MM.1S (cell line): ENCODE measurements around the gene SNX21.

Experiments
- DNase-seq: peaks from one replicate; pipeline ENCODE4 v3.0.0-alpha.2; 2015
- H2AFZ ChIP-seq: fragments of 300-600 bp; sonication (generic); 2 replicates; pipeline ENCODE4 v1.6.0; 2016; ENCODE audit warnings: antibody characterized with exemption, low read length
- H3F3A ChIP-seq: fragments of 300-600 bp; sonication (generic); 2 replicates; pipeline ENCODE4 v1.6.1; 2016; ENCODE audit warnings: mild to moderate bottlenecking, antibody characterized with exemption, low read length, moderate library complexity, mixed read lengths; ENCODE audit not compliant: insufficient read depth
- H3K27ac ChIP-seq: fragments of 300-600 bp; sonication (generic); 2 replicates; pipeline ENCODE4 v1.5.1; 2016; ENCODE audit warnings: mild to moderate bottlenecking, low read length
- H3K27me3 ChIP-seq: fragments of 300-600 bp; sonication (generic); replicated peaks from 2 replicates; pipeline ENCODE4 v1.6.0; 2016; ENCODE audit warnings: low read length; ENCODE audit not compliant: insufficient read depth
- H3K36me3 ChIP-seq: fragments of 300-600 bp; sonication (generic); replicated peaks from 2 replicates; pipeline ENCODE4 v1.6.1; 2016; ENCODE audit warnings: mild to moderate bottlenecking, low read length, mixed read lengths; ENCODE audit not compliant: insufficient read depth
- H3K4me1 ChIP-seq: fragments of 300-600 bp; sonication (generic); 2 replicates; pipeline ENCODE4 v1.6.1; 2016; ENCODE audit warnings: low read length, mixed read lengths
- H3K4me2 ChIP-seq: fragments of 300-600 bp; sonication (generic); 2 replicates; pipeline ENCODE4 v1.6.0; 2016; ENCODE audit warnings: low read depth, low read length
- H3K4me3 ChIP-seq: fragments of 300-600 bp; sonication (generic); 2 replicates; pipeline ENCODE4 v1.5.1; 2016; ENCODE audit warnings: low read length, mixed read lengths
- H3K79me2 ChIP-seq: fragments of 300-600 bp; sonication (generic); 2 replicates; pipeline ENCODE4 v1.6.1; 2016; ENCODE audit warnings: mixed run types, low read length, mixed read lengths
- H3K9ac ChIP-seq: fragments of 300-600 bp; sonication (generic); 2 replicates; pipeline ENCODE4 v1.6.1; 2016; ENCODE audit warnings: low read length, mixed read lengths
- H3K9me2 ChIP-seq: fragments of 300-600 bp; sonication (generic); replicated peaks from 2 replicates; pipeline ENCODE4 v1.6.1; 2016; ENCODE audit warnings: mild to moderate bottlenecking, low read length, mixed read lengths; ENCODE audit not compliant: insufficient read depth
- H3K9me3 ChIP-seq: fragments of 300-600 bp; sonication (generic); replicated peaks from 2 replicates; pipeline ENCODE4 v1.6.1; 2016; ENCODE audit warnings: mild to moderate bottlenecking, low read length, mixed read lengths; ENCODE audit not compliant: insufficient read depth
- H4K20me1 ChIP-seq: fragments of 300-600 bp; sonication (generic); 2 replicates; pipeline ENCODE4 v1.6.1; 2016; ENCODE audit warnings: mild to moderate bottlenecking, low read length, moderate library complexity, mixed read lengths; ENCODE audit not compliant: insufficient read depth
- CTCF ChIP-seq: fragments of 300-600 bp; sonication (generic); IDR thresholded peaks from 2 replicates; pipeline ENCODE4 v1.5.1; 2016; ENCODE audit warnings: antibody characterized with exemption, low read length, mixed read lengths
- EZH2 ChIP-seq: fragments of 300-600 bp; sonication (generic); optimal IDR thresholded peaks from 2 replicates; pipeline ENCODE3; 2017; ENCODE audit warnings: low read depth, mild to moderate bottlenecking, antibody characterized with exemption, low read length, mixed read lengths
- EZH2phosphoT487 ChIP-seq: fragments of 300-600 bp; sonication (generic); IDR thresholded peaks from 2 replicates; pipeline ENCODE4 v1.6.1; 2018; ENCODE audit warnings: antibody characterized with exemption, low read length

The SNX21 gene

GRCh38 chr20:45845452-45845851 lies 11.9 kb downstream of the SNX21 start:
- H3K9ac ChIP-seq, result no peak overlapping the region
- H2AFZ ChIP-seq, result no peak overlapping the region
- no peak overlapping the region for H3K27ac ChIP-seq
- no peaks in the 10 kb centered on the region for H3F3A ChIP-seq
- H3K27me3 ChIP-seq, result no peaks in the 10 kb centered on the region
- H3K4me1 ChIP-seq, result no peaks in the 10 kb centered on the region
- DNase-seq, result no peak
- no peaks in the 10 kb centered on the region for H3K9me3 ChIP-seq
- no peaks in the 10 kb centered on the region for H3K9me2 ChIP-seq
- no peaks in the 10 kb centered on the region for H3K79me2 ChIP-seq
- H3K4me3 ChIP-seq, result no peak overlapping the region
- H3K36me3 ChIP-seq, result no peaks in the 10 kb centered on the region
- no peak for TF ChIP-seq EZH2phosphoT487
- no peak for TF ChIP-seq CTCF
- no peak for TF ChIP-seq EZH2
- H3K4me2 ChIP-seq, result no peak overlapping the region
- H4K20me1 ChIP-seq, result no peaks in the 10 kb centered on the region

GRCh38 chr20:45848421-45848820 lies 14.8 kb downstream of the SNX21 start:
- H3K4me3 ChIP-seq, result no peak overlapping the region
- H4K20me1 ChIP-seq, result no peaks in the 10 kb centered on the region
- H2AFZ ChIP-seq, result no peak overlapping the region
- no peaks in the 10 kb centered on the region for H3K9me2 ChIP-seq
- H3K9ac ChIP-seq, result no peak overlapping the region
- no peaks in the 10 kb centered on the region for H3F3A ChIP-seq
- H3K4me2 ChIP-seq, result no peak overlapping the region
- H3K36me3 ChIP-seq, result no peaks in the 10 kb centered on the region
- DNase-seq, result no peak
- H3K79me2 ChIP-seq, result no peaks in the 10 kb centered on the region
- no peak overlapping the region for H3K27ac ChIP-seq
- no peak for TF ChIP-seq CTCF
- TF ChIP-seq EZH2phosphoT487, result no peak
- no peak for TF ChIP-seq EZH2
- H3K27me3 ChIP-seq, result no peaks in the 10 kb centered on the region
- no peaks in the 10 kb centered on the region for H3K4me1 ChIP-seq
- H3K9me3 ChIP-seq, result no peaks in the 10 kb centered on the region

GRCh38 chr20:45848969-45849582 lies 15.5 kb downstream of the SNX21 start:
- H3K27me3 ChIP-seq, result no peaks in the 10 kb centered on the region
- H3K9ac ChIP-seq, result no peak overlapping the region
- no peak overlapping the region for H3K27ac ChIP-seq
- H4K20me1 ChIP-seq, result no peaks in the 10 kb centered on the region
- H3F3A ChIP-seq, result no peaks in the 10 kb centered on the region
- TF ChIP-seq CTCF (no peak), EZH2phosphoT487 (no peak), EZH2 (no peak)
- no peaks in the 10 kb centered on the region for H3K9me2 ChIP-seq
- no peaks in the 10 kb centered on the region for H3K36me3 ChIP-seq
- H3K9me3 ChIP-seq, result no peaks in the 10 kb centered on the region
- DNase-seq, result no peak
- H3K79me2 ChIP-seq, result no peaks in the 10 kb centered on the region
- H3K4me2 ChIP-seq, result no peak overlapping the region
- H3K4me1 ChIP-seq, result no peaks in the 10 kb centered on the region
- no peak overlapping the region for H2AFZ ChIP-seq
- H3K4me3 ChIP-seq, result no peak overlapping the region
